Measurements from ENCODE around the gene PLSCR2. TPM values are rescaled to one million over a fixed set of nuclear protein-coding genes. Genes with fewer than 3 reads are reported as not detected.

The PLSCR2 gene
- total and polyA plus RNA-seq, 10 of the 15 experiments (the other 5 are each of a cell fraction or from before 2014, with no cell fraction given): not detected

- BruUV-seq (replicated peaks): no TSS peak
- FAIRE-seq: no peak
- Histone ChIP-seq H3K4me1 (ENCODE audit: control insufficient read depth, insufficient read depth, low read length) (no peaks in the 10 kb centered on the region), H3K4me3 (no peak overlapping the region), H3K27me3 (replicated peaks in 1 of 2; ENCODE audit: control insufficient read depth in 2 of 2, insufficient read depth in 2 of 2, low read length in 1 of 2) (no peaks in the 10 kb centered on the region), H3K27ac (ENCODE audit: control insufficient read depth, insufficient read depth) (no peak overlapping the region), H2AFZ (ENCODE audit: control insufficient read depth, low read depth, low read length) (no peak overlapping the region), H4K20me1 (ENCODE audit: control insufficient read depth, insufficient read depth) (no peaks in the 10 kb centered on the region), H3K9me3 (replicated peaks; ENCODE audit: control insufficient read depth, insufficient read depth, low read length) (no peaks in the 10 kb centered on the region), H3K79me2 (ENCODE audit: control insufficient read depth, insufficient read depth, low read length) (no peaks in the 10 kb centered on the region), H3K4me2 (ENCODE audit: control insufficient read depth, insufficient read depth) (no peak overlapping the region), H3K36me3 (ENCODE audit: control insufficient read depth in 2 of 2, insufficient read depth in 2 of 2, low read length in 1 of 2) (no peaks in the 10 kb centered on the region), H3K9ac (ENCODE audit: control insufficient read depth, insufficient read depth, low read length) (no peak overlapping the region)
- intact Hi-C loops (cut with micrococcal nuclease; ENCODE audit: unreplicated experiment): no loop called here
- ChIA-PET RAD21 (ENCODE audit: unreplicated experiment) (no interaction called here), SMC1A (ENCODE audit: uncharacterized antibody, unreplicated experiment) (interaction anchor here (0.9 kb wide), 1 partner anchor 187 kb away, joined by 3 read pairs; no protein-coding TSS in a partner anchor), POLR2A (no interaction called here), CTCF (interaction anchor here (0.6 kb wide), 1 partner anchor 191 kb away, joined by 3 read pairs; no protein-coding TSS in a partner anchor)
- WGBS (ENCODE audit: insufficient coverage, insufficient replicate concordance, low lambda C conversion rate, missing lambda C conversion rate): 31% methylated on average over 7 of the region's 7 CpGs
- ATAC-seq: no peak
- no peak for DNase-seq (ENCODE audit: low read depth, low spot score)
- no peak for TF ChIP-seq RB1 (IDR thresholded peaks at IDR 0.05; ENCODE audit: borderline replicate concordance)
- no peak for TF ChIP-seq CHD4 (IDR thresholded peaks at IDR 0.05)
- TF ChIP-seq IRF4 (IDR thresholded peaks at IDR 0.05; ENCODE audit: low read depth, low read length): no peak
- TF ChIP-seq TARDBP (IDR thresholded peaks at IDR 0.05; ENCODE audit: borderline replicate concordance): no peak
- no peak for TF ChIP-seq NFXL1 (IDR thresholded peaks at IDR 0.05; ENCODE audit: borderline replicate concordance)
- TF ChIP-seq SMC3 (IDR thresholded peaks at IDR 0.05; ENCODE audit: borderline replicate concordance, low read length): no peak
- TF ChIP-seq YY1 (IDR thresholded peaks at IDR 0.05; ENCODE audit: low read depth, low read length): no peak
- no peak for TF ChIP-seq ZSCAN29 (IDR thresholded peaks at IDR 0.05)
- in situ Hi-C loops (cut with MboI): no loop called here
Observed at GRCh38 chr3:146407956-146408355, 61.4 kb downstream of the PLSCR2 start.

DNA sequence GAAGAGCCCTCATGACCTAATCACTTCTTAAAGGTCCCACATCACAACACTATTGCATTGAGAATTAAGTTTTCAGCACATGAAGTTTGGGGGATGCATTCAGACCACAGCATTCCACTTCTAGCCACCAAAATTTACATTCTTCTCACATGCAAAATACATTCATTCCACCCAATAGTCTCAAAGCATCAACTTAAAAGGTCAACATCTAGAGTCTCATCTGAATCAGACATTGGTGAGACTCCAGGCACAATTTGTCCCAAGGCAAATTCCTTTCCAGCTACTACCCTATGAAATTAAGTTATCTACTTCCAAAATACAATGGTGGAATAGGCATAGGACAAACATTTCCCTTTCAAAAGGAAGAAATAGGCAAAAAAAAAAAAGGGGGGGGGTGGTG lies 64.9 kb downstream of the PLSCR2 start:
- RAD21 ChIA-PET (ENCODE audit: unreplicated experiment): no interaction called here
- no peaks in the 10 kb centered on the region for H4K20me1 ChIP-seq (ENCODE audit: control insufficient read depth, insufficient read depth)
- H2AFZ ChIP-seq (ENCODE audit: control insufficient read depth, low read depth, low read length): no peak overlapping the region
- H3K4me1 ChIP-seq (ENCODE audit: control insufficient read depth, insufficient read depth, low read length): no peaks in the 10 kb centered on the region
- no peak overlapping the region for H3K9ac ChIP-seq (ENCODE audit: control insufficient read depth, insufficient read depth, low read length)
- no peak overlapping the region for H3K4me3 ChIP-seq
- BruUV-seq (replicated peaks): no TSS peak
- H3K36me3 ChIP-seq (ENCODE audit: control insufficient read depth in 2 of 2, insufficient read depth in 2 of 2, low read length in 1 of 2): no peaks in the 10 kb centered on the region
- intact Hi-C loops (cut with micrococcal nuclease; ENCODE audit: unreplicated experiment): no loop called here
- DNase-seq (ENCODE audit: low read depth, low spot score): no peak
- POLR2A ChIA-PET: interaction anchor here (0.6 kb wide), 1 partner anchor 175 kb away, joined by 3 read pairs; no protein-coding TSS in a partner anchor
- no peaks in the 10 kb centered on the region for H3K9me3 ChIP-seq (replicated peaks; ENCODE audit: control insufficient read depth, insufficient read depth, low read length)
- no peak for ATAC-seq
- H3K79me2 ChIP-seq (ENCODE audit: control insufficient read depth, insufficient read depth, low read length): no peaks in the 10 kb centered on the region
- CTCF ChIA-PET: no interaction called here
- no peaks in the 10 kb centered on the region for H3K27me3 ChIP-seq (replicated peaks in 1 of 2; ENCODE audit: control insufficient read depth in 2 of 2, insufficient read depth in 2 of 2, low read length in 1 of 2)
- in situ Hi-C loops (cut with MboI): no loop called here
- H3K4me2 ChIP-seq (ENCODE audit: control insufficient read depth, insufficient read depth): no peak overlapping the region
- SMC1A ChIA-PET (ENCODE audit: uncharacterized antibody, unreplicated experiment): no interaction called here
- FAIRE-seq: no peak
- H3K27ac ChIP-seq (ENCODE audit: control insufficient read depth, insufficient read depth): no peak overlapping the region
- TF ChIP-seq ATF2 (IDR thresholded peaks at IDR 0.05; ENCODE audit: low read length) (no peak), BACH1 (IDR thresholded peaks at IDR 0.05; ENCODE audit: borderline replicate concordance) (no peak), ZBTB40 (IDR thresholded peaks at IDR 0.05; ENCODE audit: borderline replicate concordance) (no peak), NR2F1 (conservative IDR thresholded peaks at IDR 0.05) (no peak), BHLHE40 (IDR thresholded peaks at IDR 0.05; ENCODE audit: borderline replicate concordance in 1 of 2, low read depth in 2 of 2, low read length in 1 of 2) (no peak)

Data from GM12878 (cell line).